C4-2B (cell line): Measurements from ENCODE around the gene TSPAN32.

Source experiments
- H3K27ac ChIP-seq: fragments of 450-650 bp; 2 replicates; pipeline ENCODE4 v1.5.1; 2017
- ZFX ChIP-seq: fragments of 450-650 bp; IDR thresholded peaks from 2 replicates; pipeline ENCODE4 v1.6.1; 2017
- TF ChIP-seq, protein P1 (sequence below): fragments of 450-650 bp; conservative IDR thresholded peaks from 2 replicates; pipeline ENCODE4 v1.5.1; 2017; ENCODE audit warnings: mild to moderate bottlenecking

The TSPAN32 gene

DNA sequence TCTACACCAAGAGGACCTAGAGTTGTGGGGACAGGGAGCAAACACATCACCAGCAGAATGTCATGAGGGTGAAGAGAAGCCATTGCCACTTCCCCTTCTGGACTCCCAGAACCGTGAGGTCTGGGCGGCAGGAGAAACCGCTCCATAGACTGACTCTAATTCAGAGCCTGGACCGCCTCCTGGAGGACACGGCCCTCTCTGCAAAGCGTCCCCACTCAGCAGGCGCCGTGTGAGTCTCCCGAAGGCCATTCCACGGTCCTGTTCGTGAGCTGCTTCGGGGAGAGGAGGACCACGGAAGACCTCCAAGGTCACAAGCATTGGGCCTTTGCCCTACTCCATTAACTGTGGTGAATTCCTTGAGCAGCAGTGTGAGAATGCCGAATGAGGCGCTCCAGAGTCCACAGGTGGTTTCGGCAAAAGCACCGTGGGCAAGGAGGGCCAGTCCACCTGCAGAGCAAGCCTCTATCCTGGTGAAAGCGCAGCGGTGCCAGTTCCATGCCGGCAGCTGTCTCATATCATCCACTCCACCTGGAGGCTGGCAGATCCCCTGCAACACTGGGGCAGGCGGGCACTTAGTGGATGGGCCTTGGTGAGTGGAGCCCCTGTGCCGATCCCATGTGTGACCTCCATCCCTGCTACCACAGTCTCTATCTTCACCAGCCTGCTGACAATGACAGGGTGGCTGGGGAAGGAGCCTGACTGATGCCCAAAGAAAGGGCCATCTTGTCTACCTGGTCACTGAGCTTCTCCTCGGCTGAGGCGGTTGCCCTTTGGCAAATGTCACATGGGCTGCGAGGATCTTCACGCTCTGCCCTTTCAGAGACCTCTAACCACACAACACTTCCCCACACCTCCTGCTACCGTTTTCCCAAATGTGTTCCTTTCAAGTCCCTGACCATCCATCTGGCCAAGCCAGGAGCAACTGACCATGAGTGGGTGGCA lies 7.6 kb upstream of the TSPAN32 start:
- no peak for TF ChIP-seq ZFX
- TF ChIP-seq, protein P1, sequence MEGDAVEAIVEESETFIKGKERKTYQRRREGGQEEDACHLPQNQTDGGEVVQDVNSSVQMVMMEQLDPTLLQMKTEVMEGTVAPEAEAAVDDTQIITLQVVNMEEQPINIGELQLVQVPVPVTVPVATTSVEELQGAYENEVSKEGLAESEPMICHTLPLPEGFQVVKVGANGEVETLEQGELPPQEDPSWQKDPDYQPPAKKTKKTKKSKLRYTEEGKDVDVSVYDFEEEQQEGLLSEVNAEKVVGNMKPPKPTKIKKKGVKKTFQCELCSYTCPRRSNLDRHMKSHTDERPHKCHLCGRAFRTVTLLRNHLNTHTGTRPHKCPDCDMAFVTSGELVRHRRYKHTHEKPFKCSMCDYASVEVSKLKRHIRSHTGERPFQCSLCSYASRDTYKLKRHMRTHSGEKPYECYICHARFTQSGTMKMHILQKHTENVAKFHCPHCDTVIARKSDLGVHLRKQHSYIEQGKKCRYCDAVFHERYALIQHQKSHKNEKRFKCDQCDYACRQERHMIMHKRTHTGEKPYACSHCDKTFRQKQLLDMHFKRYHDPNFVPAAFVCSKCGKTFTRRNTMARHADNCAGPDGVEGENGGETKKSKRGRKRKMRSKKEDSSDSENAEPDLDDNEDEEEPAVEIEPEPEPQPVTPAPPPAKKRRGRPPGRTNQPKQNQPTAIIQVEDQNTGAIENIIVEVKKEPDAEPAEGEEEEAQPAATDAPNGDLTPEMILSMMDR: no peak

DNA sequence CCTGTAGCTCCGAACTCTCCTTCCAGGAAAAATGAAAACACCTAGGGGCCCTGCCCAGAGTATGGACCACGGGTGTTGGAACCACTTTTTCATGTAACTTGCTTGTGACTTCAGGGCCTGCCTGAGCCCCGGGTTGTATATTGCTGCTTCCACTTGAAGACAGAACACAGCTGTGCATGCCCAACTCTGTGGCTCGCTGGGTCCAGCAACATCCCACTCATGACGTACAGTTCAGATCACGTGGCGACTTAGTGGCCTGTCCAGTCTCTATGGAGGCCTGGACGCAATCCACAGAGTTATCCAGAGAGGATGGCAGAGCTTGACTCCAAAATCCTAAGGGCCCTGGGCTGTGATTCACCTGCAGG lies 6.9 kb upstream of the TSPAN32 start:
- H3K27ac ChIP-seq: no peak overlapping the region
- no peak for TF ChIP-seq ZFX
- TF ChIP-seq, protein P1: no peak

More for the DNA sequence above, 7.6 kb upstream of the TSPAN32 start:
- H3K27ac ChIP-seq: no peak overlapping the region

DNA sequence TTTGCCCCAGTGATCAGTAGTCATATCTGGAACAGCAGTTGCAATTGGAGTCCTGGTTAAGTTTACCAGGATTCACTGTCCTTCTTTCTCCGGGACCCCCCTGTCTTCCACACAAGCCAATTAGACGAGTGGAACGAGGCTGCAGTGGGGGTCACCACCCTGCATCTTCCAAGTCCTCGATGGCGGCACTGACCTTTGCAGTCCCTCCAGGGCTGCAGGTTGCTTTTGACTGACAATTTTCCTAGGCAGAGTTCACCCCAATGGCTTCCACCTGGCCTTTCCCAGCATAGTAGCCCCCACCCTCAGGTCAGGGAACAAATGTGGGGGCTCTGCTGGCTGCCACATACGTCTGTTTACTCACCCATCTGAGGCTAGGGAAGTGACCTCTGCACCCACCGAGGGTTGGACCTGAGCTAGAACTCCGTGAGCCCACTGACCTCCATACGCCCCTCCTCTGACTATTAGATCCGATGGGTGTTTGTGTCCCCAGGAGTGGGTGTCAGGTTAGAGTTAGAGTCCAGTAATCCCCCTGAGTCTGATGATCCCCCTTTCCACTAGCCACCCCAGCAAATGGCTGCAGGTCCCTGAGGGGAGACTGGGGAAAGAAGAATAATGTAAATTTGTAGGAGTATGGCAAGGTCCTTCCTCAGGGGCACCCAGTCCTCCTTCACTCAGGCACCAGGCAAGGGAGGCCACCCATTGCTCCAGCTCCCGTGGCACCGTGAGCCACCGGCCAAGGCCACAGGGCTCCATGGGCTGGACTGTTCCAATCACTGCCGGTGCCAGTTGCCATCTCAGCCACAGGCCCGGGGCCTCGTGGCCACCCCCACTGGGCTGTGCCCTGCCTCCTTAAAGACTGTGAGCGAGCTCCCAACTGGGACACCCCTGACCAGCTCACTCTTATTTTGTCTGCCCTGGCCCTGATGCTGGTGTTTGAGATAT lies 5.6 kb upstream of the TSPAN32 start:
- H3K27ac ChIP-seq: no peak overlapping the region
- TF ChIP-seq ZFX: no peak
- TF ChIP-seq, protein P1: no peak

DNA sequence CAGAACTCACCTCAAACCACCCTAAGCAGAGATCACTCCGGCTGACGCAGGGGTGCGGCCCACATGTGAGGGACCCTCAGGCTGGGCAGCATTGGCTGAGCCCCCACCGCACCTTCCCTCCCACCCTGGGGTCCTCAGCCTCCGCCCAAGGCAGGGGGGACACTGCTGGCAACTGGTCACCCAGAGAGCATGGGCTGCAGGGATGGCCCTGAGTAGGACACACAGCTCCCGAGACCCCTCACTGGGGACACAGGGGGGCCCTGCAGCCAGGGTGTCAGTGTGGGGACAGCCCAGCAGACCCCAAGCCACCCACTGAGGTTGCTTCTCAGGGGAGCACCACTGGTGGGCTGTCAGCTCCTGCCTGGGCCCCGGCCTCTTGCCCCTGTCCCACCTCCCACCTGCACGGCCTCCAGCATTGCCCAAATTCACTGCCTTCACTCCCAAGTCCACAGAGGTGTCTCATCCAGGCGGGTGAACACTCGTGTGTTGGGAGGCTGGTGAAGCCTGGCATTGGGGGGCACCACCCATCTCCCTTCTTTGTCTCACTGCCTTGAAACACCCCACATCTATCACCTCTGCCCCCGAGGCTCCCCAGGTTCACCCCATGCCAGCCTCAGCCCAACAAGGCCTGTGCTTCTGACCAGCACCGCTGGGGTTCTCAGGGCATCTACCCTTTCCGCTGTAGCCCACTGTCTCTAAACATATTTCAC lies 4.7 kb upstream of the TSPAN32 start:
- TF ChIP-seq, protein P1: no peak
- TF ChIP-seq ZFX: no peak
- no peak overlapping the region for H3K27ac ChIP-seq

DNA sequence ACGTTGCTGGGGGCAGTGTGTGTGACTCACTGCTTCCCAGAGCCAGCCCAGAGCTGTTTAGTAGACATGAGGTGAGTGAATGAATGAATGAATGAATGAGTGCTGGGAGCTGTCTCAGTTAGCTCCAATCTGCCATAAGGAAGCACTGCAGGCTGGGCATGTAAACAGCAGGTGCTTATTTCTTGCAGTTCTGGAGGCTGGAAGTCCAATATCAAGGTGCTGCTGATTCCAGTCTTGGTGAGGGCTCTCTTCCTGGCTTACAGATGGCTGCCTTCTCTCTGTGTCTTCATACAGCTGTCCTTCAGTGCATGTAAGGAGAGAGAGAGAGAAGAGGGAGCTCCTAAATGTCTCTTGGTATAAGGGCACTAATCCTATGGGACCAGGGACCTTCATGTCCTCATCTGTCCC lies 4.2 kb upstream of the TSPAN32 start:
- TF ChIP-seq, protein P1: no peak
- no peak for TF ChIP-seq ZFX
- H3K27ac ChIP-seq: no peak overlapping the region

DNA sequence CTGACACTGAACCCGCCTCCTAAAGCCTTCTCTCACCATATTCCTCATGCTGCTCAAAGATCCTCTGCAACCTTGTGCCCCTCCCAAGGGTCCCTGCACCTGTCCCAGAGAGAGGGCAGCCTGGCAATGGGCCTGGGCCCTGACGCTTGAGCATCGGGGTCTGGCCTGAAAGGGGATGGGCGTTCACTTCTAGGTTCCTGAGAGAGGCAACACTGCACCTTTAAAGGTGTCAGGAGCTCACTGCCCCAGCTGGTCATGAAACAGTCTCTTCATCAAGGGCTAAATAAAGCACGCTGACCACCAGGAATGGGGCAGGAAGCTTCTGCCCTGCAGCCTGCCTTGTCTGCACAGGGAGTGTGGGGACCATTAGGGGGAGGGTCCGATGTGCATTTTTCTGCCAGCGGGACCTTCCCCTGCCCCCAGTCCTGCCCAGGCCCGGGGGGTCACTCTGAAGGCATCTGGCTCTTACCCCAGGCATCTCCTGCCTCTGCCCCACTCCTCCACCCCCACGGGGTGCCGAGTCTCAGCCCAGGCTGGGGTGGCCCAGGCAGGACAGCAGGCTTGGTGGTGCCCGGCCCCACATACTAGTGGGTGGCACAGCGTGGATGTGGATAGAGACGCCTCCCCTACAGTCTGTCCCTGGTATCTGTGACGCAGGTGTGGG lies 3.5 kb upstream of the TSPAN32 start:
- TF ChIP-seq ZFX: no peak
- TF ChIP-seq, protein P1: no peak

More for the DNA sequence above, 3.5 kb upstream of the TSPAN32 start:
- no peak overlapping the region for H3K27ac ChIP-seq
